ENCODE data around the gene LDLRAD2. TPM values are rescaled to one million over a fixed set of nuclear protein-coding genes. Genes with fewer than 3 reads are reported as not detected.

The LDLRAD2 gene
- total RNA-seq, 1 donor from 2014 or later, result 0.32 TPM

GRCh38 chr1:21849909-21850576 is 38.0 kb downstream of the LDLRAD2 start:
- peaks cover 97% of the 10 kb centered on the region for H3K36me3 ChIP-seq
- DNase-seq (no peak), ATAC-seq (no peak)
- no peak overlapping the region for H3K27ac ChIP-seq
- no peaks in the 10 kb centered on the region for H3K9me3 ChIP-seq
- TF ChIP-seq CTCF (IDR thresholded peaks at IDR 0.05), result no peak
- no peaks in the 10 kb centered on the region for H3K27me3 ChIP-seq (ENCODE audit: low read depth)
- intact Hi-C loops (cut with DNase I), result no loop called here
- no peak overlapping the region for H3K4me3 ChIP-seq
- H3K4me1 ChIP-seq, result no peaks in the 10 kb centered on the region

- DNase-seq (no peak), ATAC-seq (no peak)
- H3K27me3 ChIP-seq (ENCODE audit: low read depth), result no peaks in the 10 kb centered on the region
- intact Hi-C loops (cut with DNase I), result no loop called here
- H3K9me3 ChIP-seq, result no peaks in the 10 kb centered on the region
- H3K36me3 ChIP-seq, result peaks cover 97% of the 10 kb centered on the region
- no peak for TF ChIP-seq CTCF (IDR thresholded peaks at IDR 0.05)
- H3K27ac ChIP-seq, result no peak overlapping the region
- no peak overlapping the region for H3K4me3 ChIP-seq
- no peaks in the 10 kb centered on the region for H3K4me1 ChIP-seq
These were observed 39.6 kb downstream of the LDLRAD2 start for GRCh38 chr1:21851430-21852250.

- H3K36me3 ChIP-seq, result peaks cover 95% of the 10 kb centered on the region
- no peak overlapping the region for H3K4me3 ChIP-seq
- no peaks in the 10 kb centered on the region for H3K4me1 ChIP-seq
- H3K27ac ChIP-seq, result no peak overlapping the region
- TF ChIP-seq CTCF (IDR thresholded peaks at IDR 0.05), result no peak
- no peaks in the 10 kb centered on the region for H3K9me3 ChIP-seq
- intact Hi-C loops (cut with DNase I), result no loop called here
- DNase-seq (no peak), ATAC-seq (peak in 1 of 2 donors; percentile 5)
- H3K27me3 ChIP-seq (ENCODE audit: low read depth), result no peaks in the 10 kb centered on the region
These were observed 40.4 kb downstream of the LDLRAD2 start for GRCh38 chr1:21852282-21853130.

- H3K9me3 ChIP-seq, result no peaks in the 10 kb centered on the region
- DNase-seq, result no peak
- H3K27ac ChIP-seq, result no peak overlapping the region
- H3K4me3 ChIP-seq, result no peak overlapping the region
- intact Hi-C loops (cut with DNase I), result no loop called here
- TF ChIP-seq CTCF (IDR thresholded peaks at IDR 0.05), result no peak
- no peak for ATAC-seq
- no peaks in the 10 kb centered on the region for H3K4me1 ChIP-seq
- peaks cover 95% of the 10 kb centered on the region for H3K36me3 ChIP-seq
- no peaks in the 10 kb centered on the region for H3K27me3 ChIP-seq (ENCODE audit: low read depth)
These were observed 41.0 kb downstream of the LDLRAD2 start for GRCh38 chr1:21853131-21853427.

GRCh38 chr1:21854090-21854750 is 42.2 kb downstream of the LDLRAD2 start:
- ATAC-seq (no peak), DNase-seq (no peak)
- no peak overlapping the region for H3K27ac ChIP-seq
- intact Hi-C loops (cut with DNase I), result no loop called here
- H3K27me3 ChIP-seq (ENCODE audit: low read depth), result no peaks in the 10 kb centered on the region
- peaks cover 95% of the 10 kb centered on the region for H3K36me3 ChIP-seq
- no peaks in the 10 kb centered on the region for H3K9me3 ChIP-seq
- no peaks in the 10 kb centered on the region for H3K4me1 ChIP-seq
- H3K4me3 ChIP-seq, result no peak overlapping the region
- no peak for TF ChIP-seq CTCF (IDR thresholded peaks at IDR 0.05)

Measured in lower lobe of right lung (tissue), 2 donors.